ENCODE measurements around the gene ZBTB47. TPM values are rescaled to one million over a fixed set of nuclear protein-coding genes. Genes with fewer than 3 reads are reported as not detected.

The ZBTB47 gene
- polyA plus RNA-seq, 10 donors: 26.3 to 37.7 (median 28.4) TPM

- no peak for DNase-seq
Observed at GRCh38 chr3:42711491-42712343, 58.2 kb downstream of the ZBTB47 start.

DNA sequence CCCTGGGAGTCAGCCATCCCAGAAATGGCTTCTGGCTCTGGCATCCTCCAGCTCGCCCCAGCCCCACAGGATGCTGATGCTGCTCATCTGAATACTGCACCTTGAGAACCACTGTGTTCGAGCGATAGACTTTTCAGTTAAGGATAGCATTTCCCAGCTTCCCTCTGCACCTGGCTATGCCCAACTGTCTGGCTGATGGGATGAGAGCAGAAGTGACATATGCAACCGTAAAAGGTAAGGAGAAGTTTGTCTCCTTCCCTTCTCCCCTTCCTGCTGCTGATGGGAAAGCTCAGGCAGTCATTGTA is 58.8 kb downstream of the ZBTB47 start:
- DNase-seq: no peak

DNA sequence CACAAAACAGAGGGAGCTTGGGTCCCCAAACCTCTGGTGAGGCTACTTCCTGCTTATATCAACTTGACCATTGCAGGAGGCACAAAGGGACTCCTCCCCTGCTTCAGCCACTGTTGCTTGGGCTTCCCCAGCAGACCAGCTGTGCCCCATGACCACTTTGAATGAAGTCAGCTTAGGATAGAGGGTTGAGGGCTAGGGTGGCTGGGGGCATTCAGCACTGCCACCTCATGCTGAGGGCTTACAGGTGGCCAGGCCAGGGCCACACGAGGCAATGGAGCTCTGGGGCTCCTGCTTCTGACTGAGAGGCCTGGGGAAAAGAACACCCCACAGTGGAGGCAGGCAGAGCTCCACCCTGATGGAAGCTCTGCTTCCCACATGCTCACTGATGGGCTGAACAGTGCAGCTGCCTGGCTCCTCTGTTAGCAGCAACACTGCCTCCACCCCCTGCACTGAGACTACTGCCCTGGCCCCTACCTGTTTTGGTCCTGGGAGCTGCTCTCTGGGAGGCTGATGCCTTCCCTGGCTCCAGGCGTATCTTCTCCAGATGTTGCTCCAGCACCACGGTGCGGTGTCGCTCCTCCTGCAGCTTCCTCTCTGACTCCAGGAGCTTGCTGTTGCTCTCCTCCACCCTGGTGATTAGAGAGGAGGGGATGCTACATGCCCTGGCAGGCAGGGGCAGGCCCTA is 59.3 kb downstream of the ZBTB47 start:
- no peak for DNase-seq

DNA sequence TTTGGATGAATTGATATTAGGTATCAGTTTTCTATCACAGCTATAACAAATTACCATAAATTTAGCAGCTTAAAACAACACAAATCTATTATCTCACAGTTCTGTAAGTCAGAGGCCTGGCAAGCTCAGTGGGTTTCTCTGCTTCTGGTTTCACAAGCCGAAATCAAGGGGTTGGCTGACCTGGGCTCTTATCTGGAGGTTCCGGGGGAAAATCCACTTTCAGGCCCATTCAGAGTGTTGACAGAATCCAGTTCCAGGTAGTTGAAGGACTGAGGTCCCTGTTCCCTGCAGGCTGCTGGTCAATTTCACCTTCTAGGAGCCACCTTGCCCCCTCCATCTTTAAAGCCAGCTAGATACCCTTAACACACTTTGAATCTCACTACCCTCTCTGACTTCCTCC is 60.2 kb downstream of the ZBTB47 start:
- no peak for DNase-seq

GRCh38 chr3:42714171-42714852 is 60.8 kb downstream of the ZBTB47 start:
- DNase-seq: no peak

Other genes with a start within 250 kb of the ZBTB47 start
- gene LYZL4, start 243.1 kb upstream of the ZBTB47 start, polyA plus RNA-seq (ENCODE audit: insufficient read length in 10 of 10): not detected
- gene VIPR1, start 151.1 kb upstream of the ZBTB47 start, polyA plus RNA-seq (ENCODE audit: insufficient read length in 10 of 10): 1 to 10 TPM in 8 of 10 donors, under 1 TPM in 2; 0.75 to 4.5 (median 1.9) TPM
- gene SEC22C, start 71.7 kb upstream of the ZBTB47 start, polyA plus RNA-seq (ENCODE audit: insufficient read length in 10 of 10): 10 to 100 TPM; 18.4 to 27.8 (median 24.4) TPM
- 10 to 100 TPM; 10.5 to 19.5 (median 12.7) TPM for gene SS18L2, start 62.8 kb upstream of the ZBTB47 start, polyA plus RNA-seq (ENCODE audit: insufficient read length in 10 of 10)
- 100 to 1,000 TPM in 4 of 10 donors, 10 to 100 TPM in 6; 39.3 to 141 (median 64.6) TPM for gene NKTR, start 53.0 kb upstream of the ZBTB47 start, polyA plus RNA-seq (ENCODE audit: insufficient read length in 10 of 10)
- 100 to 1,000 TPM in 7 of 10 donors, 10 to 100 TPM in 3; 69.8 to 138 (median 122) TPM for gene KLHL40, start 31.8 kb downstream of the ZBTB47 start, polyA plus RNA-seq (ENCODE audit: insufficient read length in 10 of 10)
- 10 to 100 TPM; 20.7 to 85.0 (median 48.6) TPM for gene HHATL, start 49.1 kb downstream of the ZBTB47 start, polyA plus RNA-seq (ENCODE audit: insufficient read length in 10 of 10)
- gene CCDC13, start 119.6 kb downstream of the ZBTB47 start, polyA plus RNA-seq (ENCODE audit: insufficient read length in 10 of 10): under 1 TPM; 0.24 to 0.96 (median 0.44) TPM
- gene HIGD1A, start 150.8 kb downstream of the ZBTB47 start, polyA plus RNA-seq (ENCODE audit: insufficient read length in 10 of 10): 10 to 100 TPM; 76.6 to 96.1 (median 84.9) TPM
- under 1 TPM; 0.17 to 0.72 (median 0.55) TPM for gene ACKR2, start 155.7 kb downstream of the ZBTB47 start, polyA plus RNA-seq (ENCODE audit: insufficient read length in 10 of 10)
- under 1 TPM in 8 of 10 donors, not detected in 2; 0.03 to 0.12 (median 0.07) TPM for gene CYP8B1, start 222.2 kb downstream of the ZBTB47 start, polyA plus RNA-seq (ENCODE audit: insufficient read length in 10 of 10)